ENCODE data around the gene RECQL5. TPM values are rescaled to one million over a fixed set of nuclear protein-coding genes. Genes with fewer than 3 reads are reported as not detected.

RECQL5 gene
- polyA plus RNA-seq, 2 of the 4 experiments (the other 2 are of a cell fraction) = 22.7 to 39.9 TPM

- TF ChIP-seq PHF8 (IDR thresholded peaks at IDR 0.05; ENCODE audit: borderline replicate concordance, low read depth) (no peak), ZFP36 (IDR thresholded peaks at IDR 0.05; ENCODE audit: borderline replicate concordance, partially characterized antibody) (no peak), SMC3 (IDR thresholded peaks at IDR 0.05) (no peak)
- Histone ChIP-seq H3K4me1 (peaks cover 18% of the 10 kb centered on the region), H3K4me2 (no peak overlapping the region), H3K9me3 (no peaks in the 10 kb centered on the region), H3K27ac (no peak overlapping the region), H3K4me3 (no peak overlapping the region)
- POLR2A ChIA-PET = interaction anchor here (1.0 to 1.7 kb wide), 2 partner anchors 27 to 142 kb away, joined by 3 to 5 read pairs; no protein-coding TSS in a partner anchor
- ATAC-seq = no peak
- DNase-seq (ENCODE audit: low read depth in 1 of 2, low spot score in 1 of 2) = no peak
- 86% methylated on average over 7 of the region's 7 CpGs for WGBS (ENCODE audit: missing lambda C conversion rate)
- no peak for FAIRE-seq
- CTCF ChIA-PET = interaction anchor here (1.1 to 51.3 kb wide), 6 partner anchors 4 to 108 kb away, joined by 3 to 2254 read pairs (median 1428); partner anchors contain the start of genes GALK1, MYO15B, RECQL5 and SAP30BP
Measured at GRCh38 chr17:75637551-75637950, 29.4 kb downstream of the RECQL5 start.

DNA sequence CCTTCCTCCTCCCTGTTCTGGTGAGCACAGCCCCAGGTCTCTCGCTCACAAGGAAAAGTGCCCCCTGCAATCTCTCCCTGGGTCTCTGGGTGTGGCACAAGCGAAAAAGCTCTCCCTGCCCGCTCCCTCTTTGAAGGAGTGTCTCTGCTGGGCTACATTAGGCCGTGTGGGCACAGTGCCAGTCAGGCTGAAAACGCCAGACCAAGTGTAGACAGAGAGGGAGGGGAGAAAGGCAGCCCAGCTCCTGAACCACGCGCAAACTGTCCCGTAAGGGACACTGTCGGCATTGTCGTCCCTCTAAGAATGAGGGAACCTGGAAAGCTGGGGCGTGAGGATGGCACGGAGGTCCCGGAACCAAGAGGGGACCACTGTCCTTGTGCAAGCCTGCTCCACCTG lies 29.8 kb downstream of the RECQL5 start:
- 85% methylated on average over 13 of the region's 13 CpGs for WGBS (ENCODE audit: missing lambda C conversion rate)
- DNase-seq (ENCODE audit: low read depth in 1 of 2, low spot score in 1 of 2) (no peak), FAIRE-seq (no peak), ATAC-seq (no peak)
- Histone ChIP-seq H3K4me1 (peaks cover 19% of the 10 kb centered on the region), H3K9me3 (no peaks in the 10 kb centered on the region), H3K4me2 (no peak overlapping the region), H3K27ac (no peak overlapping the region), H3K4me3 (no peak overlapping the region)
- CTCF ChIA-PET = interaction anchor here (1.0 to 51.3 kb wide), 7 partner anchors 4 to 108 kb away, joined by 3 to 2254 read pairs (median 926); partner anchors contain the start of genes GALK1, MYO15B, RECQL5 and SAP30BP
- TF ChIP-seq TP53 (CRISPR knock-in tag; IDR thresholded peaks at IDR 0.05) = no peak
- TF ChIP-seq EHF (CRISPR knock-in tag; IDR thresholded peaks at IDR 0.05) = no peak
- TF ChIP-seq MAX (IDR thresholded peaks at IDR 0.05) = no peak
- no peak for TF ChIP-seq POLR2AphosphoS2 (conservative IDR thresholded peaks at IDR 0.05; ENCODE audit: low read length)
- TF ChIP-seq CHD4 (IDR thresholded peaks at IDR 0.05; ENCODE audit: borderline replicate concordance) = no peak
- no peak for TF ChIP-seq REST (IDR thresholded peaks at IDR 0.05)
- no peak for TF ChIP-seq HOXB13 (CRISPR knock-in tag; IDR thresholded peaks at IDR 0.05; ENCODE audit: low read depth)
- TF ChIP-seq, protein P1, sequence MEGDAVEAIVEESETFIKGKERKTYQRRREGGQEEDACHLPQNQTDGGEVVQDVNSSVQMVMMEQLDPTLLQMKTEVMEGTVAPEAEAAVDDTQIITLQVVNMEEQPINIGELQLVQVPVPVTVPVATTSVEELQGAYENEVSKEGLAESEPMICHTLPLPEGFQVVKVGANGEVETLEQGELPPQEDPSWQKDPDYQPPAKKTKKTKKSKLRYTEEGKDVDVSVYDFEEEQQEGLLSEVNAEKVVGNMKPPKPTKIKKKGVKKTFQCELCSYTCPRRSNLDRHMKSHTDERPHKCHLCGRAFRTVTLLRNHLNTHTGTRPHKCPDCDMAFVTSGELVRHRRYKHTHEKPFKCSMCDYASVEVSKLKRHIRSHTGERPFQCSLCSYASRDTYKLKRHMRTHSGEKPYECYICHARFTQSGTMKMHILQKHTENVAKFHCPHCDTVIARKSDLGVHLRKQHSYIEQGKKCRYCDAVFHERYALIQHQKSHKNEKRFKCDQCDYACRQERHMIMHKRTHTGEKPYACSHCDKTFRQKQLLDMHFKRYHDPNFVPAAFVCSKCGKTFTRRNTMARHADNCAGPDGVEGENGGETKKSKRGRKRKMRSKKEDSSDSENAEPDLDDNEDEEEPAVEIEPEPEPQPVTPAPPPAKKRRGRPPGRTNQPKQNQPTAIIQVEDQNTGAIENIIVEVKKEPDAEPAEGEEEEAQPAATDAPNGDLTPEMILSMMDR (IDR thresholded peaks at IDR 0.05) = no peak
- TF ChIP-seq PHF8 (IDR thresholded peaks at IDR 0.05; ENCODE audit: borderline replicate concordance, low read depth) = no peak
- POLR2A ChIA-PET = interaction anchor here (1.0 to 1.7 kb wide), 2 partner anchors 26 to 143 kb away, joined by 3 to 5 read pairs; no protein-coding TSS in a partner anchor

DNA sequence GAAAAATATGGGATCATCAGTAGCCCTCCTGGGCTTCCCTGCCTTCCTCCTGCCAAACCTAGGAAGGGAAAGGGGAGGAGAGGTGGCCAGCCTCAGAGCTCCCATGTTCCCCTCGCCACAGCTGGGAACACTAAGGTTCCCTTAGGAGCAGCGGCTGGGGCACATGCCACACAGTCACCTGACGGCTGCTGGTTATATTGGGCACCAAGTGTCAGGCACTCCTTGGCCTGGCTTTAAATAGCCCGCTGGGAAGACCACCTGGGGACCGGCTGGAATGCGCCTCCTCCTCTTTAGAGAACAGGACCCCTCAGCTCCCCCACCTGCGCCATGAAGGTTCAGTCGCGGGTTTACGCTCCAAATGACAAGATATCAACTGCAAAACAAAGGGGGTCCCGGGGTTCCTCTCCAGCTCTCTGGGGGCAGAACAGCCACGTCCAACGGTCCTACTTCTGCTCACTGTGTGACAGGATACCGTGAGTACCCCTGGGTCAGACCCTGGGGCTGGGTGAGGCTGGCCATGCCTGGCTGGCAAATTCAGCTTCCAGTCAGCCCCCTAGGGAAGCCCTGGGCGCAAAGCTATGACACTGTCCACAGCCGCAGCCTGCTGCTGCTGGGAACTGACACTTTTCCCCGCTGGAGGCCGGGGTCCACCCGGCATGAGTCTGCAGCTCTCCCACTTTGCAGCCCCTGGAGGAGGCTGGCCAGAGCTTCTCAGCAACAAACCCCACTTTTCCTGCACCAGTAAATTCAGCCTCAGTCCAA lies 30.4 kb downstream of the RECQL5 start:
- DNase-seq (ENCODE audit: low read depth in 1 of 2, low spot score in 1 of 2) = no peak
- no peak for ATAC-seq
- ChIA-PET CTCF (interaction anchor here (0.6 to 51.3 kb wide), 7 partner anchors 3 to 407 kb away, joined by 3 to 2254 read pairs (median 926); partner anchors contain the start of genes GALK1, MYO15B, RECQL5 and SAP30BP), POLR2A (interaction anchor here (1.0 kb wide), 1 partner anchor 26 kb away, joined by 3 read pairs; no protein-coding TSS in a partner anchor)
- TF ChIP-seq PHF8 (IDR thresholded peaks at IDR 0.05; ENCODE audit: borderline replicate concordance, low read depth) = no peak
- TF ChIP-seq TFCP2L1 (CRISPR knock-in tag; IDR thresholded peaks at IDR 0.05) = no peak
- TF ChIP-seq KDM1A (IDR thresholded peaks at IDR 0.05; ENCODE audit: low read depth) = no peak
- TF ChIP-seq ATOH8 (CRISPR knock-in tag; IDR thresholded peaks at IDR 0.05; ENCODE audit: low read depth) = no peak
- TF ChIP-seq, protein P2, sequence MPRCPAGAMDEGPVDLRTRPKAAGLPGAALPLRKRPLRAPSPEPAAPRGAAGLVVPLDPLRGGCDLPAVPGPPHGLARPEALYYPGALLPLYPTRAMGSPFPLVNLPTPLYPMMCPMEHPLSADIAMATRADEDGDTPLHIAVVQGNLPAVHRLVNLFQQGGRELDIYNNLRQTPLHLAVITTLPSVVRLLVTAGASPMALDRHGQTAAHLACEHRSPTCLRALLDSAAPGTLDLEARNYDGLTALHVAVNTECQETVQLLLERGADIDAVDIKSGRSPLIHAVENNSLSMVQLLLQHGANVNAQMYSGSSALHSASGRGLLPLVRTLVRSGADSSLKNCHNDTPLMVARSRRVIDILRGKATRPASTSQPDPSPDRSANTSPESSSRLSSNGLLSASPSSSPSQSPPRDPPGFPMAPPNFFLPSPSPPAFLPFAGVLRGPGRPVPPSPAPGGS (IDR thresholded peaks at IDR 0.05) = no peak
- TF ChIP-seq HDAC2 (IDR thresholded peaks at IDR 0.05) = no peak
- no peak for TF ChIP-seq RAD21 (conservative IDR thresholded peaks at IDR 0.05 in 1 of 2, IDR thresholded peaks at IDR 0.05 in 1 of 2)
- TF ChIP-seq, protein P3, sequence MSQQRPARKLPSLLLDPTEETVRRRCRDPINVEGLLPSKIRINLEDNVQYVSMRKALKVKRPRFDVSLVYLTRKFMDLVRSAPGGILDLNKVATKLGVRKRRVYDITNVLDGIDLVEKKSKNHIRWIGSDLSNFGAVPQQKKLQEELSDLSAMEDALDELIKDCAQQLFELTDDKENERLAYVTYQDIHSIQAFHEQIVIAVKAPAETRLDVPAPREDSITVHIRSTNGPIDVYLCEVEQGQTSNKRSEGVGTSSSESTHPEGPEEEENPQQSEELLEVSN (IDR thresholded peaks at IDR 0.05; ENCODE audit: borderline replicate concordance, low read depth) = no peak
- TF ChIP-seq ESRRA (IDR thresholded peaks at IDR 0.05; ENCODE audit: borderline replicate concordance, low read length) = no peak
- 93% methylated on average over 19 of the region's 19 CpGs for WGBS (ENCODE audit: missing lambda C conversion rate)
- no peak overlapping the region for H3K27ac ChIP-seq
- no peaks in the 10 kb centered on the region for H3K9me3 ChIP-seq
- no peak overlapping the region for H3K4me2 ChIP-seq
- H3K4me1 ChIP-seq = peaks cover 19% of the 10 kb centered on the region
- no peak for FAIRE-seq
- H3K4me3 ChIP-seq = no peak overlapping the region

Data from A549 (cell line).